Left ventricle myocardium inferior (tissue), 1 donor: ENCODE measurements around the gene GTF2F2. TPM values are rescaled to one million over a fixed set of nuclear protein-coding genes. Genes with fewer than 3 reads are reported as not detected.
A peak's percentile ranks its signal among the peaks of the same experiment; 100 is the strongest.

ENCODE experiments used
- DNase-seq: peaks from one replicate; pipeline ENCODE4 v3.0.0-alpha.2; 2020
- H3K27ac ChIP-seq: fragments of 200-600 bp; replicated peaks from 2 replicates; pipeline ENCODE4 v1.8.0; 2021
- H3K27me3 ChIP-seq: fragments of 200-600 bp; 2 replicates; pipeline ENCODE4 v1.8.0; 2021; ENCODE audit warnings: low read depth
- H3K36me3 ChIP-seq: fragments of 200-600 bp; 2 replicates; pipeline ENCODE4 v1.8.0; 2021
- H3K4me1 ChIP-seq: fragments of 200-600 bp; 2 replicates; pipeline ENCODE4 v1.8.0; 2021
- H3K4me3 ChIP-seq: fragments of 200-600 bp; 2 replicates; pipeline ENCODE4 v1.8.0; 2021; ENCODE audit warnings: mild to moderate bottlenecking, moderate library complexity
- H3K9me3 ChIP-seq: fragments of 200-600 bp; replicated peaks from 2 replicates; pipeline ENCODE4 v1.8.0; 2021
- CTCF ChIP-seq: fragments of 200-600 bp; IDR thresholded peaks from 2 replicates; pipeline ENCODE4 v1.8.0; 2021; ENCODE audit warnings: antibody characterized with exemption, mild to moderate bottlenecking, borderline replicate concordance
- intact Hi-C: fragments of 100-400 bp; cut with micrococcal nuclease; formaldehyde crosslinking; loops from one replicate; pipeline ENCODE4 v1.11.0; 2022
- total RNA-seq: library from RNA; stranded (reverse); fragmentation: NEBNext Ultra II Directional; extraction: Animal tissue kit (Norgen Biotek cat#: 25700); gene quantifications from one replicate; pipeline ENCODE4 v1.2.1, GENCODE V29; 2021
- donor health status: DM: no; HTN: yes; CAD: no; lungs with severe emphysema.

Gene GTF2F2
- total RNA-seq, 1 donor from 2014 or later, result 23.1 TPM

DNA sequence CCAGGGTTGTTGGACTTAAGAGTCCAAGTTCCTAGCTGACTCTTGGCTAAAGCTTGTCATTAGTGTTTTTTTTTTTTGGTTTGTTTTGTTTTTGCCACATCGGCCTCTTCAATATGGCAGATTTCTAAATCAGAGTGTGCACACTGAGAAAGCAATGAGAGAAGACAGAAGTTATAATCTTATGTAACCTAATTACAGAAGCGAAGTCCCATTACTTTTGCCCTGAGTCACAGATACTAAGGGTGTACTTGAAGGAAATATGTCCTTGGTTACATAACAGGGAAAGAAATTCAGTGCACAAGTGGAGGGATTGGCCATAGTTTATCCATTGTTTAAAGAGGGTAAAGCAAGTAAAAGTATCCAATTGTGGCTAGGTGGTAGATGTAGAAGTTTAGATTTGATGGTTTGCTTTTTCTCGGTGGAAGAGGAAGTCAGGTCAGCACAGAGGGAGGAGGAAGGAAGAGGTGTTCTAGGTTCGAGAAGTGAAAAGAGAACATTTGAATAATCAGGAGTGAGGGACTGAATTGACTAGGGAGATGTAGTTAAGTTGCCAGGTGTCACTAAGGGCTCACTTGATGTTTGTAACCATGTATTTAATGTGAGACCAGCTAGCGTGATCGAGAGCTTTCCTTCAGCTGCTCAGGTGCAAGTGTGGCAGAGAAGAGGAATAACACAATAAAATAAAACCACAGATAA lies 12.2 kb downstream of the GTF2F2 start:
- Histone ChIP-seq H3K4me3 (no peak overlapping the region), H3K27me3 (no peaks in the 10 kb centered on the region), H3K27ac (no peak overlapping the region), H3K9me3 (peaks cover 24% of the 10 kb centered on the region), H3K36me3 (no peaks in the 10 kb centered on the region), H3K4me1 (peaks cover 21% of the 10 kb centered on the region)
- intact Hi-C loops, result no loop called here
- DNase-seq, result no peak
- no peak for TF ChIP-seq CTCF

DNA sequence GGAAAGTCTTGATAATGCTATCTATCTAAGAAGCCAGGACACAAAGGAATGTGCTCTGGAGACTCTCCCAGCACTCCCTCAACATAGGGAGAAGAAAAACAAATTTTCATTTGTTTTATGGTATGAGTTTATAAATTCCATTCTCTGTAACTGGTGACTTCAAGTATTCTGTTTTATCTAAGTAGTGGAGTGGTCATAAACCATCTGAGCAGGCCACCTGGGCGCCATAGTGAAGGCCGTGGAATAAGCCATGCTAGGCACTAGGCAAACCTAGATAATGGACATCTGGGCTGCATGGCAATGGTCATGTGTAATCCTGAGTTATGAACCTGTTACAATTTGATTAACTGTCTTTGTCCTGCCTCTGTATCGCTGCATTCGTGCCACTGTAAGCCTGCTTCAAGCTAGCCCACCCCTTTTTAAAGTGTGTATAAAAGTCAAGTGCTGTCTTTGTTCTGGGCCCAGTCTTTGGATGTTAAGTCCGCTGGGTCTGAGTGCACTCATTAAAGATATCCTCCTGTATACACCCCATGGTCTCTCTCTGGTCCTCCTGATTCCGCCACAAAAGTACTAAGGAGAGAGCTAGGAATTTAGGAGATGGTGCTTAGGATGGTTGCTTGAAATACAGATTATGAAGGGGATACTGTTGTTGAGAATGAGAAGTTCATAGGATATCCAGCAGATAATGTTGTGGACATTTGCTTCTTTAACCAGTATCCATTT lies 13.2 kb downstream of the GTF2F2 start:
- Histone ChIP-seq H3K36me3 (peaks cover 10% of the 10 kb centered on the region), H3K27ac (peak overlapping the region; percentile 39), H3K27me3 (no peaks in the 10 kb centered on the region), H3K4me3 (no peak overlapping the region), H3K9me3 (peaks cover 24% of the 10 kb centered on the region), H3K4me1 (peaks cover 21% of the 10 kb centered on the region)
- DNase-seq, result no peak
- intact Hi-C loops, result no loop called here
- TF ChIP-seq CTCF, result no peak

DNA sequence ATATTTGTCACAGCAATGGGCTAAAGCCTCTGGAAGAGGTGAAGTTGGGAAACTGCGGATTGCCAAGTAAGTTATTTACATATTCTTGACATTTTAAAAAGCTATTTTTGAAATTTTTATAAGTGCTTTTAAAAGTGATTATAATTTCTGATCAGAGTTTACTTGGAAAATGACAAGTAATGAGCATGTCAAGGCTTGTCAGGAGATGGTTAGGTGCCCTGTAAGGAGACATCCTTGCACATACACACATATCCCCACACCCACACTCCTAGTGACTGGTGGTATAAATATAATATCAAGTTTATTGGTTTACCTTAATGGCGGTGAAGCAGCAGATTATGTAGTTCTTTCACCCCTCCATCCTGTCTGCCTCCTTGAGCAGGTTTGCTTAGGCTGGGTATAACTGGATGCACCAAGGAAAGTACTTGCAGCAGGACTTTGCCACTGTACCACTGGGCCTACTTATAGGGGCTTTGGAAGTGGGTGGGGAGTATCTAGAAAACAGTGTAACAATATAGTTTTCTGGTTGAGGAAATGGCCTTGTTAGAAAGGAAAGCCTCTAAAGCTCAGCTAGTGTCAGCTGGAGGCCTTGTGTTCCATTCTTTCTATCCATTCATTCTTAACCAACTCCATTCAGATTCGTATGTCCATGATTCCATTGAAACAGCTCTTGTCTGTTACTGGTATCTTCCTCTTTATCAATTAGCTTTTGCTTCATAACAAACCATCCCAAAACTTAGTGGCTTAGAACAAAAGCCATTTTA lies 16.6 kb downstream of the GTF2F2 start:
- H3K4me1 ChIP-seq, result peaks cover 40% of the 10 kb centered on the region
- intact Hi-C loops, result no loop called here
- H3K4me3 ChIP-seq, result no peak overlapping the region
- H3K9me3 ChIP-seq, result peaks cover 23% of the 10 kb centered on the region
- TF ChIP-seq CTCF, result no peak
- no peaks in the 10 kb centered on the region for H3K27me3 ChIP-seq
- no peak for DNase-seq
- H3K27ac ChIP-seq, result no peak overlapping the region
- H3K36me3 ChIP-seq, result peaks cover 15% of the 10 kb centered on the region

DNA sequence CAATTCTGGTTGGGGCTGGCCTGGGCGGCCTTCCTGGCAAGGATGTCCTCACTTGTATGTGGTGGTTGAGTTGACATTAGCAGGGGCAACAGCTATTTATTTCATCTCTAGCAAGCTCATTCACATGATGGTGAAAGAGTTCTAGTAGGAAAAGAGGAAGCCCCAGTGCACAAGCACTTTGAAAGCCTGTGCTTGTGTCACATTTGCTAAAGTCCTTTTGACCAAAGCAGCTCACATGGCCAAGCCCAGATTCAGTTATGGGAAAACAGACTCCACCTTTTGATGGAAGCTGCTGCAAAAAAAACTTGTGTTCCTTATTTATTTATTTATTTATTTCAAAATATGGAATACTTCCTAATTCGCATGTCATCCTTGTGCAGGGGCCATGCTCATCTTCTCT lies 17.2 kb downstream of the GTF2F2 start:
- DNase-seq, result no peak
- H3K9me3 ChIP-seq, result peaks cover 17% of the 10 kb centered on the region
- H3K27me3 ChIP-seq, result no peaks in the 10 kb centered on the region
- peaks cover 15% of the 10 kb centered on the region for H3K36me3 ChIP-seq
- no peak for TF ChIP-seq CTCF
- H3K4me1 ChIP-seq, result peaks cover 39% of the 10 kb centered on the region
- intact Hi-C loops, result no loop called here
- no peak overlapping the region for H3K27ac ChIP-seq
- H3K4me3 ChIP-seq, result no peak overlapping the region

GRCh38 chr13:45138282-45138681 lies 18.0 kb downstream of the GTF2F2 start:
- Histone ChIP-seq H3K27me3 (no peaks in the 10 kb centered on the region), H3K27ac (no peak overlapping the region), H3K4me3 (no peak overlapping the region), H3K36me3 (peaks cover 15% of the 10 kb centered on the region), H3K9me3 (peaks cover 9% of the 10 kb centered on the region), H3K4me1 (peaks cover 39% of the 10 kb centered on the region)
- TF ChIP-seq CTCF, result no peak
- intact Hi-C loops, result no loop called here
- DNase-seq, result no peak
